Neural progenitor cell (in vitro differentiated cells): ENCODE results near the gene ZNF274. TPM values are rescaled to one million over a fixed set of nuclear protein-coding genes. Genes with fewer than 3 reads are reported as not detected.

ENCODE experiments used
- DNase-seq: peaks from one replicate; pipeline ENCODE4 v3.0.0-alpha.2; 2016; ENCODE audit warnings: low spot score
- H2AFZ ChIP-seq: fragments of 200-600 bp; sonication (generic); replicated peaks from 2 replicates; pipeline ENCODE4 v1.6.1; 2016; ENCODE audit warnings: antibody characterized with exemption
- H3F3A ChIP-seq: fragments of 200-600 bp; sonication (generic); 2 replicates; pipeline ENCODE4 v1.6.1; 2016; ENCODE audit warnings: antibody characterized with exemption, low read depth
- H3K27ac ChIP-seq: fragments of 200-600 bp; sonication (generic); 2 replicates; pipeline ENCODE4 v1.5.1; 2016; ENCODE audit warnings: mild to moderate bottlenecking
- H3K27me3 ChIP-seq: fragments of 200-600 bp; sonication (generic); 2 replicates; pipeline ENCODE4 v1.6.1; 2016; ENCODE audit warnings: mild to moderate bottlenecking, moderate library complexity
- H3K36me3 ChIP-seq: fragments of 200-600 bp; sonication (generic); 2 replicates; pipeline ENCODE4 v1.5.1; 2016
- H3K4me1 ChIP-seq: fragments of 200-600 bp; sonication (generic); 2 replicates; pipeline ENCODE4 v1.6.1; 2016; ENCODE audit warnings: mixed run types
- H3K4me2 ChIP-seq: fragments of 200-600 bp; sonication (generic); 2 replicates; pipeline ENCODE4 v1.6.1; 2016
- H3K4me3 ChIP-seq: fragments of 200-600 bp; sonication (generic); 2 replicates; pipeline ENCODE4 v1.5.1; 2016
- H3K79me2 ChIP-seq: fragments of 200-600 bp; sonication (generic); 2 replicates; pipeline ENCODE4 v1.6.1; 2016; ENCODE audit warnings: low read depth
- H3K9ac ChIP-seq: fragments of 200-600 bp; sonication (generic); 2 replicates; pipeline ENCODE4 v1.6.1; 2016
- H3K9me3 ChIP-seq: fragments of 200-600 bp; sonication (generic); 2 replicates; pipeline ENCODE4 v1.5.1; 2016; ENCODE audit warnings: low read depth
- H4K20me1 ChIP-seq: fragments of 200-600 bp; sonication (generic); 2 replicates; pipeline ENCODE4 v1.6.1; 2016; ENCODE audit warnings: low read depth
- H3K27ac Mint-ChIP-seq: 3 replicates; pipeline ENCODE4 v1.8.0; 2021; ENCODE audit warnings: mixed read lengths
- H3K27me3 Mint-ChIP-seq: 2 replicates; pipeline ENCODE4 v1.8.0; 2022; ENCODE audit warnings: low read depth, mild to moderate bottlenecking, inconsistent platforms, moderate library complexity, mixed read lengths; ENCODE audit not compliant: insufficient read depth
- H3K36me3 Mint-ChIP-seq: 3 replicates; pipeline ENCODE4 v1.8.0; 2021; ENCODE audit warnings: mixed read lengths
- H3K4me1 Mint-ChIP-seq: 3 replicates; pipeline ENCODE4 v1.8.0; 2021; ENCODE audit warnings: mixed read lengths
- H3K4me3 Mint-ChIP-seq: 3 replicates; pipeline ENCODE4 v1.8.0; 2021; ENCODE audit warnings: mild to moderate bottlenecking, moderate library complexity, mixed read lengths
- H3K9me3 Mint-ChIP-seq: 3 replicates; pipeline ENCODE4 v1.8.0; 2020; ENCODE audit warnings: mixed read lengths
- CTCF ChIP-seq: fragments of 200-600 bp; sonication (generic); IDR thresholded peaks from 2 replicates; pipeline ENCODE4 v1.5.1; 2017; ENCODE audit warnings: antibody characterized with exemption, mild to moderate bottlenecking
- EZH2 ChIP-seq: fragments of 200-600 bp; sonication (generic); IDR thresholded peaks from 2 replicates; pipeline ENCODE4 v1.6.1; 2017; ENCODE audit warnings: antibody characterized with exemption, mild to moderate bottlenecking, moderate library complexity
- EZH2phosphoT487 ChIP-seq: fragments of 200-600 bp; sonication (generic); IDR thresholded peaks from 2 replicates; pipeline ENCODE4 v1.6.1; 2017; ENCODE audit warnings: antibody characterized with exemption
- total RNA-seq: library from RNA; depleted of rRNA; stranded (reverse); fragments of >200 nt; gene quantifications from 2 replicates; pipeline ENCODE4 v1.2.3, GENCODE V29; 2015; ENCODE audit warnings: low replicate concordance

The ZNF274 gene
- total RNA-seq, 1 donor from 2014 or later, result 39.3 TPM

DNA sequence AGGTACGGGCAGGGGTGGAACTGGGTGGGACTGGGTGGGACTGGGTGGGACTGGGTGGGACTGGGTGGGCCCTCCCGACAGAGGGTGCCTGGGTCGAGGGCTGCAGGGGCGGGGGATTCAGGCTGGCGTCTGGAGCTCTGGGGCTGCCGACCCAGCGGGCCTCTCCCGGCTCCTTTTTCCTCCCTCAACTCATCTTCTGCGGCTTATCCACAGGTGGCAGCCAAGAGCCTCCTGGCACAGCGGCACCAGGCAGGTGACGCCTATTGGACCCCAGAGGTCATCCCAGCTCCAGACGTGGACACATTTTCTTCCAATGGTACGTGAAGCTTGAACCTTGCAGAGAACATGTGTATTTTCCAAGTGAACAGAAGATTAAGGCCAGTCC lies 46.4 kb downstream of the ZNF274 start:
- peak; percentile 65 for DNase-seq
- Histone ChIP-seq H3K36me3 (peaks cover 23% of the 10 kb centered on the region), H3K27me3 (no peaks in the 10 kb centered on the region), H3K9me3 (peaks cover 3% of the 10 kb centered on the region), H3K4me2 (peak overlapping the region; percentile 90), H3K27ac (peak overlapping the region; percentile 81), H2AFZ (no peak overlapping the region), H3F3A (peaks cover 21% of the 10 kb centered on the region), H3K79me2 (peaks cover 64% of the 10 kb centered on the region), H3K4me3 (peak overlapping the region; percentile 81), H3K4me1 (peaks cover 13% of the 10 kb centered on the region), H3K9ac (peak overlapping the region; percentile 63), H4K20me1 (peaks cover 6% of the 10 kb centered on the region)
- peaks cover 51% of the 10 kb centered on the region for H3K36me3 Mint-ChIP-seq
- H3K27me3 Mint-ChIP-seq, result peaks cover 14% of the 10 kb centered on the region
- H3K4me3 Mint-ChIP-seq, result peak overlapping the region; percentile 87
- H3K4me1 Mint-ChIP-seq, result peaks cover 12% of the 10 kb centered on the region
- H3K27ac Mint-ChIP-seq, result no peak overlapping the region
- peaks cover 77% of the 10 kb centered on the region for H3K9me3 Mint-ChIP-seq
- TF ChIP-seq EZH2phosphoT487 (no peak), CTCF (peak; percentile 30)

- Histone ChIP-seq H3K4me3 (no peak overlapping the region), H3K4me2 (no peak overlapping the region), H3K36me3 (peaks cover 20% of the 10 kb centered on the region), H3F3A (peaks cover 6% of the 10 kb centered on the region), H3K9ac (no peak overlapping the region), H2AFZ (no peak overlapping the region), H3K79me2 (peaks cover 94% of the 10 kb centered on the region), H3K27ac (no peak overlapping the region), H3K27me3 (no peaks in the 10 kb centered on the region), H3K9me3 (no peaks in the 10 kb centered on the region), H4K20me1 (peaks cover 6% of the 10 kb centered on the region), H3K4me1 (no peaks in the 10 kb centered on the region)
- H3K27me3 Mint-ChIP-seq, result no peaks in the 10 kb centered on the region
- H3K4me1 Mint-ChIP-seq, result no peaks in the 10 kb centered on the region
- peaks cover 75% of the 10 kb centered on the region for H3K36me3 Mint-ChIP-seq
- peaks cover 87% of the 10 kb centered on the region for H3K9me3 Mint-ChIP-seq
- no peak overlapping the region for H3K27ac Mint-ChIP-seq
- TF ChIP-seq CTCF (no peak), EZH2phosphoT487 (no peak), EZH2 (no peak)
- H3K4me3 Mint-ChIP-seq, result no peak overlapping the region
- no peak for DNase-seq
These were observed 54.5 kb downstream of the ZNF274 start for GRCh38 chr19:58237324-58237723.

GRCh38 chr19:58243351-58243750 lies 60.5 kb downstream of the ZNF274 start:
- Histone ChIP-seq H3K4me2 (no peak overlapping the region), H3K79me2 (peaks cover 49% of the 10 kb centered on the region), H2AFZ (no peak overlapping the region), H3K9me3 (peaks cover 2% of the 10 kb centered on the region), H3K4me3 (no peak overlapping the region), H4K20me1 (no peaks in the 10 kb centered on the region), H3F3A (peaks cover 6% of the 10 kb centered on the region), H3K36me3 (peaks cover 43% of the 10 kb centered on the region), H3K4me1 (no peaks in the 10 kb centered on the region), H3K27ac (no peak overlapping the region), H3K27me3 (no peaks in the 10 kb centered on the region), H3K9ac (no peak overlapping the region)
- H3K4me3 Mint-ChIP-seq, result no peak overlapping the region
- peaks cover 80% of the 10 kb centered on the region for H3K36me3 Mint-ChIP-seq
- TF ChIP-seq CTCF, result no peak
- TF ChIP-seq EZH2phosphoT487, result no peak
- TF ChIP-seq EZH2, result no peak
- no peak for DNase-seq
- H3K4me1 Mint-ChIP-seq, result no peaks in the 10 kb centered on the region
- peaks cover 94% of the 10 kb centered on the region for H3K9me3 Mint-ChIP-seq
- no peak overlapping the region for H3K27ac Mint-ChIP-seq
- H3K27me3 Mint-ChIP-seq, result peaks cover 15% of the 10 kb centered on the region
